GM18951 (cell line): ENCODE data around the gene NDUFAF3.

ENCODE experiments used
- POLR2A ChIP-seq: IDR thresholded peaks from 4 replicates; pipeline ENCODE4 v1.6.1; 2011; ENCODE audit warnings: mild to moderate bottlenecking; ENCODE audit not compliant: insufficient read length, insufficient read depth; ENCODE audit errors: extremely low read depth
- in situ Hi-C: fragments of 300-500 bp; cut with MboI; formaldehyde crosslinking; loops from one replicate; pipeline ENCODE4 v1.12.0; 2022; ENCODE audit warnings: low sequenced_read_pairs, mixed read lengths, inconsistent platforms; ENCODE audit not compliant: unreplicated experiment

NDUFAF3 gene

DNA sequence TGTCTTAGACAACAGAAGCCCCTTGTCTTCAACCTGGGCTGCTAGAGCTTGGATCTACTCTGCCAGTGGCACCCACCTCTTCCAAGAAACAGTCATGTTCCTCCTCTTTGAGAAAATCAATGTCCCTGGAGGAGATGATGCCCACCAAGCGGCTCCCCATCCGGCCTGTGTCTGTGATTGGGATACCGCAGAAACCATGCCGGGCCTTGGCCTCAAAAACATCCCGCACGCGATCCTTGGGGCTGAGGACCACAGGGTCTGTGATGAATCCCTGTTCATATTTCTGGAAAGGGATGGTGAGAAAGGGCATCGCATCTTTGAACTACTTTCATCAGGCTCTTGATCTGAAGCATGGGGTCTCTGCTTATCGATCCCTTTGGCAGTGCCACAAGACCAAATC, 5.7 kb downstream of the NDUFAF3 start:
- in situ Hi-C loops: no loop called here
- TF ChIP-seq POLR2A: peak; percentile 38

DNA sequence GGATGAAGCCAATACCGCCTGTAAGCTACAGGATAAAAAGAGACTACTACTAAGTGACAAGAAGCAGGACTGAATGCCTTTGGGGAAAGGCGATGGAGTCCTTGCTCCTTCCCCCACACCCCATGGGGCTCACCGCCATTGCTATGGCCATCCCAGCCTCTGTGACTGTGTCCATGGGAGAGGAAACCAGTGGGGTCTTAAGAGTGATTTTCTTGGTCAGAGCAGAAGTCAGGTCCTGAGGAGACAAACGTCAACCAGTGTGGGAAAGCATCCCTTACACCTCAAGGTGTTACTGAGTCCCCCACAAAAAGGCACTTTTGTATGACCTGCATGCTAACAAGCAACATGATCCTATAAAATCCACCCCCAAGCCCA, 6.4 kb downstream of the NDUFAF3 start:
- in situ Hi-C loops: no loop called here
- no peak for TF ChIP-seq POLR2A

DNA sequence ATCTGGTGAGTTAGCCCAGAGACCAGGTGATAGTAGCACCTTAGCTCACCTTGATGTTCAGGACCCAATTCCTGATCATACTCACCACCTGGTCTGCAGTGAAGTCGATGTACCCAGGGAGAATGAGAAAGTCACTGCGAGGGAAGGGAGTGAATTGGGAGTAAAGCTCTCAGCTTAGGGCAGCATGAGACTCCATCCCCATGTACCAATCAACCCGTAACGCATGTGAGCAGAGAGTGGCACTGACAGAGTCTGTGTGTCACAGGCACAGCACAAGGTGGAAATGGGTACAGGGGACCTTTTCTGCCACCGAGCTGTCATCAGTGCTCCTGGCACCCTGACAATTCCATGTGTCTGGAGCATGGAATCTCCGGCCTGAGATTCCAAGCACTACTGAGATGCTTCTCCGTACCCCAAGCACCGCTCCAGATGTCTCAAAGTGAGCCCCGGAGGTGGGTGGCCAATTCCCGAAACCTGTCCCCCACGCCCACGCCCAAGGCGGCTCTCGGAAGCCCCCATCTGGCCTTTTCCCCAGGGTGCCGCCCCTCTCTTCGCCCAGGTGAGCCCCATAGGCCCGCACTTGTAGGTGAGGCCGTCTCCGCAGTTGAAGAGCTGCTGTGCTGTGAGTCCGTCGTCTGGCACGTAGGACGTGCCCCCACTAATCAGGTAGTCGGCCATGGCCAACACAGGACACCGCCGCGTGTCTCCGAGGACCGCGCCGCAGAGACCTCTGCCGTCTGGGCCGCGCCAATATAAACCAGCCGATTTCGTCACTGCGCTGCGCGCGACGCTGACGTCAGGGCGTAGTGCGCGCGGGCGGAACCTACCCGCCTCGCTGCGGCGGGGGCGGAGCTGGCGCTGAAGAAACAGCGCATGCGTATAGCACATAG, 7.0 kb downstream of the NDUFAF3 start, which contains the start of gene IMPDH2:
Gene IMPDH2 (minus strand): TSS at position 726 of the 890 bp plus-strand sequence. CDS start 48 bp downstream, at position 678.
- TF ChIP-seq POLR2A: peak; percentile 100
- in situ Hi-C loops: no loop called here

DNA sequence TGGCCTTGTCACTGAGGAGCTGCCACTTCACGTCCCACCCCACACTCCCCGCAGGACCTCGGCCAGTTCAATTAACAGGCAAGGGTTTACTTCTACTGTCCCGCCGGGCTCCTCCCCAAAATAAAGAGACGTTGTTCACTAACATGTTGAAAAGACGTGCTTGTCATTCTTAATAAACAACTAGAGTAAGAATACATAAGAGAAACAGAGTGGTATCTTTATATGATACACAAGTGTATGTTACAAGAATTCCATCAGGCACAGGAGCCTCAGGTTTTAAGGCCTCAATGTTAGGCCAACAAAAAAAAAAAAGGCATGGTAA, 7.6 kb downstream of the NDUFAF3 start:
- in situ Hi-C loops: no loop called here
- no peak for TF ChIP-seq POLR2A

DNA sequence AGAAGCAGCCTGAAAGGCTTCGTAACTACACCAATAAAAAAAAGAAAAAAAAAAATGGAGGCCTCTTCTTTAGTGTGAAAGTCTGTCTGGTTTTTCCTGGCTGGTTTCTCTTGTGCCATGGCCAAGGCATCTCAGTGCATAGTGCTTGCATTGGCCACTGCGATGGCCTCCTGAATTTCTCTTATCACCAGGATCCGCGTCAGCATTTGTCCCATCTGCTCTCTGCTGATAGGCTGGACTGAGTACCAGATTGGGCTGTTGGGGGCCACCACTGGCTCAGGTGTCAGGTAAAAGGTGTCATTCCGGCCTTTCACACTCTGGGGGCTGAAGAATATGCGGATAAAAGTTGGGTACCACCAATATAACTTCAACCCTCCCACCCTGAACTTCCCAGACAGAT, 8.4 kb downstream of the NDUFAF3 start:
- no peak for TF ChIP-seq POLR2A
- in situ Hi-C loops: no loop called here

DNA sequence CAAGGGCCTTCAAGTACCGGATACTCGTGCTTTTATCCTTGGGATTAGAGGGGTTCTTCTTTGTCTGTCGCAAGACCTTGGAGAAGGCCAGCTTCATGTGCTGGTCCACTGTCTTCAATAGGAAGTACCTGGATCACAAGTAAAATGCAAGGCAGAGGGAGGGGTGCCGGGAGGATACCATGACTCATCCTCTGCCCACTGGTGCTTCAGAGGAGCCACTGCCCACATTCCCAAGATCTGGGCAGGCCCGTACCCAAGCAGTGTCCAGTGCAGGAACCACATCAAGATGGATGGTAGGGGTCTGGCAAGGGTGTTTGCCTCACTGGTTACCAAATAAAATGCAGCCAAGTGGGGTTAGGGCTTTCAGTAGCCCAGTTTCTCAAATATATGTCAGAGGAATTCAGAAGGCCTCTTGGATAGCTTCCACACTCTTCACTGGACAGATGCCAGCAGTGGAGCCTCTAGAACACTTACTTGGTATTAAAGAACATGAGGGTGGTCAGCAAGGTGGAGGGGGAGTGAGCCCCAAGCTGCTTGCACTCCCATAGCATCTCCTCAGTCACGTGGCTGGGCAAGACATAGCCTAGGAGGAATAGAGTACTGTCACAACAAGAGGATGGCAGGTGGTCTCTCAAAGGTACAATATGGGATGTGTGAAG, 10.9 kb downstream of the NDUFAF3 start:
- in situ Hi-C loops: no loop called here
- TF ChIP-seq POLR2A: no peak

DNA sequence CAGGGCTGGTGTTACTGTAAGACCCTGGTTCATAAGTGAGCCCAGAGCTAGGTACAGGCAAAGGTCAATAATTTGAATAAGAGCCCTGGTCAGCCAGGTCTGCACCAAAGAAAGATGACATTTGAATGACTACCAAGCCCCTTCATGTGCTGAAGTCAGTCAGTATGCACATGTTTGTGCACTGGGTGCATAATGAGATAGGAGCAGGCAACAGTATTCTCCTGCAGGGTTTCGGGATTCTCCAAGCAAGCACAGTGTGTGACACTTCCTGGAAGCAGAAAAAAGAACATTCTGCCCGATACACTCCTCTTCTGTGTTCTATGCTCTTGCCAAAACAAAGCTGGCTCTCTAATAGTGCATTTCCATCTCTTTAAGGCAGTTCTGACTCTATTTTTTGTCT, 12.7 kb downstream of the NDUFAF3 start:
- in situ Hi-C loops: no loop called here
- TF ChIP-seq POLR2A: no peak

DNA sequence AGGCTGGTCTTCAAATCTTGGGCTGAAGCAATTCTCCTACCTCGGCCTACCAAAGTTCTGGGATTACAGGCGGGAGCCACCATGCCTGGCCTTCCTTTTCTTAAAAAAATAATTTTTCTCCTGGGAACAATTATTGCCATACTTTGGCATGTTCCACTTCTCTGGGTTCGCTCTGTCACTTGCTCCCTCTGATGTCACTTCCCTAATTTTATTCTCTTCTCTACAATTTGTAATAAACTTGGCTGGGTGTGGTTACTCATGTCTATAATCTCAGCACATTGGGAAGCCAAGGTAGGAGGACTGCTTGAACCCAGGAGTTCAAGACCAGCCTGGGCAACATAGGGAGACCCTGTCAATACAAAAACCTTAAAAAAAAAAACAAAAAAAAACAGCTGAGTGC, 13.4 kb downstream of the NDUFAF3 start:
- in situ Hi-C loops: no loop called here
- TF ChIP-seq POLR2A: no peak

DNA sequence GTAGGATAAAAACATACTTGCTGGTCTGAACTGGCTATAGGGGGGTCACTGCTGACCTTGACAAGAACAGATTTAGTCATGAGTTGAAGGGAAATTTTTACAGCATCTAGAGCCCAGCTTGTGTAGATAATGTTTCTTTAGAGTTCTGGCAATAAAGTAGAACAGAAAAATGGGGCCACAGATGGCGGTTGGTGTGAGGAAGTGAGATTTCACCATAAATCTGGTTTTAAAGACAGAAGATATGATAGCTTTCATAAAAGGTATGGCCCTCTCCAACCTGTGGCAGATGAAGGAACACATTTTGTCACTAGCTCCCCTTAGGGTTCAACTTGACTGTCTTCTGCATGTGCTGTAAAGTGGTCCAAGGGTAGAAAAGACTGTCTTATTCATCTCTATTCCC, 31.6 kb downstream of the NDUFAF3 start:
- no peak for TF ChIP-seq POLR2A
- in situ Hi-C loops: no loop called here

DNA sequence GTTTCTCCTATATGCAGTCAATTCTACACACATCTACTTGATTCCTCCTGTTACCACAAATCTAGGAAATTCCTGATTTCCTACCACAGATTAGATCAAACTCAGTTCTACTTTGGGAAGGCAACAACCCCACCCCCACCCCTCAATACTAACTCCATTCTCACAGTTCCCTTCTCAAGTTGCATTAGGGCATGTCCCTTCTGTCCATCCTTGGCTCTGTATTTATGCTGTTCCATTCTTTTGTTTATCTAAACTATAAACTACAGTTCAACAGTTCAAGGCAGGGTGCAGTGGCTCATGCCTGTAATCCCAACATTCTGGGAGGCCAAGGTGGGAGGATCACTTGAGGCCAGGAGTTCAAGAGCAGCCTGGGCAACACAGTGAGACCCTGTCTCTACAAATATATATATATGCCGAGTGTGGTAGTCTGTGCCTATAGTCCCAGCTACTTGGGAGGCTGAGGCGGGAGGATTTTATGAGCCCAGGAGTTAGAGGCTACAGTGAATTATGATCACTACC, 32.5 kb downstream of the NDUFAF3 start:
- TF ChIP-seq POLR2A: no peak
- in situ Hi-C loops: no loop called here

DNA sequence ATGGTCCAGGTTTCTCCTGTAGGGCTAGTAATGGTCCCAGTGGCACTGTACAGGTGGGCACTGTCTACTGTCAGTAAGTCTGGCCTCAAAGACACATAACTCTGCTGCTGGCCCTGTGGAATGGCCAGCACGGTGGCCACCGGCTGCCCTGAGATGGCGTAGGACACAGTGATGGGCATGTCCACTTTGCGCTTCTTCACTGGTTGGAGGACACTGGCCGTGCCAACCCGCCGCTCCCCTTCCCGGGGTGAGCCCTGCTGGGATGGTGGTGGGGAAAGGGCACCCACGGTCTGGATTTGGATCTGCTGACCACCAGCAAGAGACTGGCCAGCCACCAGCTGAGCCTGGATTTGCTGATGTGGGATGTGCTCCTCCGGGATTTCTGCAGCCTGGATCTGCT, 35.3 kb downstream of the NDUFAF3 start:
- no peak for TF ChIP-seq POLR2A
- in situ Hi-C loops: no loop called here

DNA sequence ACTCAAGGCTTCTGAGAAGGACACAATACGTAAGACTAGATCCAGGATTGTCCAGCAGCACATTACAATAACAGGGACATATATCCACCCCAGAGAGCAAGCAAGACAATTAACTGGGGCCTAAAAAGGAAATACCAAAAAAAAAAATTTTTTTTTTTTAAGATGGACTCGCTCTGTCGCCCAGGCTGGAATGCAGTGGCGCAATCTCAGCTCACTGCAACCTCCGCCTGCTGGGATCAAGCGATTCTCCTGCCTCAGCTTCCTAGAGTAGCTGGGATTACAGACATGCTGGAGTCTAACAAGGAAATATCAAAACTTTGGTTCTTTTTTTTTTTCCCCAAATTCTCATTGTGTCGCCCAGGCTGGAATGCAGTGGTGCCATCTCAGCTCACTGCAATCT, 36.1 kb downstream of the NDUFAF3 start:
- in situ Hi-C loops: no loop called here
- no peak for TF ChIP-seq POLR2A
